ENCODE measurements around the gene RAB11B. TPM values are rescaled to one million over a fixed set of nuclear protein-coding genes. Genes with fewer than 3 reads are reported as not detected.
A peak's percentile ranks its signal among the peaks of the same experiment; 100 is the strongest.

Gene RAB11B
- total RNA-seq, 1 experiment from 2014 or later: 91.3 TPM

GRCh38 chr19:8393192-8393870 lies 3.2 kb downstream of the RAB11B start:
- Histone ChIP-seq H3K9me3 (no peaks in the 10 kb centered on the region), H3K27me3 (replicated peaks; ENCODE audit: control insufficient read depth, insufficient read depth, low read length) (no peaks in the 10 kb centered on the region), H3K4me3 (ENCODE audit: low read depth, low read length) (no peak overlapping the region), H3K36me3 (ENCODE audit: control insufficient read depth, insufficient read depth, low read length) (peaks cover 1% of the 10 kb centered on the region), H3K4me1 (peaks cover 15% of the 10 kb centered on the region; the same call in 1 of the 2 replicates)
- DNase-seq: no peak
- Mint-ChIP-seq H3K4me3 (ENCODE audit: unreplicated experiment) (no peak overlapping the region), H3K27ac (ENCODE audit: unreplicated experiment) (peak overlapping the region; percentile 45), H3K4me1 (ENCODE audit: low read depth, unreplicated experiment) (peaks cover 14% of the 10 kb centered on the region), H3K9me3 (ENCODE audit: unreplicated experiment) (no peaks in the 10 kb centered on the region), H3K27me3 (ENCODE audit: insufficient read depth, unreplicated experiment) (no peaks in the 10 kb centered on the region), H3K36me3 (ENCODE audit: insufficient read depth, unreplicated experiment) (peaks cover 32% of the 10 kb centered on the region)
- BruUV-seq (replicated peaks): no TSS peak
- intact Hi-C loops (cut with micrococcal nuclease; ENCODE audit: unreplicated experiment): no loop called here
- POLR2A ChIA-PET: no interaction called here
- CTCF ChIA-PET: interaction anchor here (0.6 to 3.9 kb wide), 3 partner anchors 20 to 125 kb away, joined by 3 to 21 read pairs (median 3); partner anchors contain the start of gene MARCHF2
- TF ChIP-seq CTCF (IDR thresholded peaks at IDR 0.05; ENCODE audit: insufficient read depth in 1 of 2, low read depth in 1 of 2, low read length in 1 of 2, severe bottlenecking in 1 of 2, unreplicated experiment in 1 of 2): no peak

- Histone ChIP-seq H3K4me3 (ENCODE audit: low read depth, low read length) (no peak overlapping the region), H3K4me1 (peaks cover 12% of the 10 kb centered on the region; the same call in 1 of the 2 replicates), H3K36me3 (ENCODE audit: control insufficient read depth, insufficient read depth, low read length) (peaks cover 1% of the 10 kb centered on the region), H3K27me3 (replicated peaks; ENCODE audit: control insufficient read depth, insufficient read depth, low read length) (no peaks in the 10 kb centered on the region), H3K9me3 (no peaks in the 10 kb centered on the region)
- no TSS peak for BruUV-seq (replicated peaks)
- H3K9me3 Mint-ChIP-seq (ENCODE audit: unreplicated experiment): no peaks in the 10 kb centered on the region
- H3K27me3 Mint-ChIP-seq (ENCODE audit: insufficient read depth, unreplicated experiment): no peaks in the 10 kb centered on the region
- H3K27ac Mint-ChIP-seq (ENCODE audit: unreplicated experiment): no peak overlapping the region
- ChIA-PET POLR2A (no interaction called here), CTCF (interaction anchor here (0.6 kb wide), 1 partner anchor 29 kb away, joined by 7 read pairs; no protein-coding TSS in a partner anchor)
- intact Hi-C loops (cut with micrococcal nuclease; ENCODE audit: unreplicated experiment): no loop called here
- DNase-seq: no peak
- H3K36me3 Mint-ChIP-seq (ENCODE audit: insufficient read depth, unreplicated experiment): peaks cover 32% of the 10 kb centered on the region
- no peak overlapping the region for H3K4me3 Mint-ChIP-seq (ENCODE audit: unreplicated experiment)
- no peak for TF ChIP-seq CTCF (IDR thresholded peaks at IDR 0.05; ENCODE audit: insufficient read depth in 1 of 2, low read depth in 1 of 2, low read length in 1 of 2, severe bottlenecking in 1 of 2, unreplicated experiment in 1 of 2)
- H3K4me1 Mint-ChIP-seq (ENCODE audit: low read depth, unreplicated experiment): peaks cover 13% of the 10 kb centered on the region
Measured at GRCh38 chr19:8393871-8394250, 3.7 kb downstream of the RAB11B start.

DNA sequence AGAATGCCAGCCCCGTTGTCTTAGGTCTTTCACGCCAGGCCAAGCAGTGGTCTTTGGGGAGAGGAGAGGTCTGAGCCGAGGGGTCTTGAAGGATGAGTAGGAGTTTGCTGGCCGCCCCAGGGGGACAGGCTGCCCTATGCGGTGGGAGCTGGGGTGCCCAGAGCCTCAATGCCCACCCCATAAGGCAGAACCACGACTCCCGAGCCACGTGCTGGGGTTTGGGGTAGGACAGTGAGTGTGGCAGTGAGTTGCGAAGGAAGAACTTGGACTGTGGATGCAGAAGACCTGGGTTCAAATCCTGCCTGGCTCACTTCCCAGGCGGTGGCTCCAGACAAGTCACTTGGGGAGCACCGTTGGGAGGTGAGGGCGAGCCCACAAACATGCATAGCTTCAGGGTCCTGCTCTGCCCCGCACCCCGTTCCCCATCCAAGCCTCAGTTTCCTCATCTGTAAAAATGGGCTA lies 5.5 kb downstream of the RAB11B start:
- H3K4me3 Mint-ChIP-seq (ENCODE audit: unreplicated experiment): no peak overlapping the region
- Histone ChIP-seq H3K9me3 (no peaks in the 10 kb centered on the region), H3K36me3 (ENCODE audit: control insufficient read depth, insufficient read depth, low read length) (peaks cover 3% of the 10 kb centered on the region), H3K4me1 (peaks cover 11% of the 10 kb centered on the region; the same call in 1 of the 2 replicates), H3K27me3 (replicated peaks; ENCODE audit: control insufficient read depth, insufficient read depth, low read length) (no peaks in the 10 kb centered on the region), H3K4me3 (ENCODE audit: low read depth, low read length) (no peak overlapping the region)
- peaks cover 13% of the 10 kb centered on the region for H3K4me1 Mint-ChIP-seq (ENCODE audit: low read depth, unreplicated experiment)
- ChIA-PET CTCF (no interaction called here), POLR2A (no interaction called here)
- H3K27ac Mint-ChIP-seq (ENCODE audit: unreplicated experiment): peak overlapping the region; percentile 55
- intact Hi-C loops (cut with micrococcal nuclease; ENCODE audit: unreplicated experiment): loop anchor here (2.0 to 5.0 kb wide), 2 partner anchors 41 to 128 kb away; no protein-coding TSS in a partner anchor
- TF ChIP-seq CTCF (IDR thresholded peaks at IDR 0.05; ENCODE audit: insufficient read depth in 1 of 2, low read depth in 1 of 2, low read length in 1 of 2, severe bottlenecking in 1 of 2, unreplicated experiment in 1 of 2): no peak
- no peak for DNase-seq
- no peaks in the 10 kb centered on the region for H3K27me3 Mint-ChIP-seq (ENCODE audit: insufficient read depth, unreplicated experiment)
- BruUV-seq (replicated peaks): no TSS peak
- peaks cover 20% of the 10 kb centered on the region for H3K36me3 Mint-ChIP-seq (ENCODE audit: insufficient read depth, unreplicated experiment)
- no peaks in the 10 kb centered on the region for H3K9me3 Mint-ChIP-seq (ENCODE audit: unreplicated experiment)
